HepG2 (cell line): Measurements from ENCODE around the gene TRPT1.

Experiments
- CBFB ChIP-seq: sonication (generic); formaldehyde crosslinking; IDR thresholded peaks from 2 replicates; pipeline ENCODE4 v1.4.0; 2020; ENCODE audit warnings: missing genetic modification reagents
- CTCF ChIP-seq: sonication (generic); formaldehyde crosslinking; IDR thresholded peaks from 2 replicates; pipeline ENCODE4 v1.5.0; 2020; ENCODE audit warnings: mild to moderate bottlenecking, missing genetic modification reagents, moderate library complexity
- NFIC ChIP-seq: IDR thresholded peaks from 2 replicates; pipeline ENCODE4 v1.6.1; 2012; ENCODE audit warnings: mild to moderate bottlenecking, low read length, inconsistent platforms
- POLR2A ChIP-seq, 2 experiments: IDR thresholded peaks; 2 replicates each; pipeline ENCODE4 v1.6.1; 2011; ENCODE audit warnings: low read depth in 2 of 2, low read length in 2 of 2, mild to moderate bottlenecking in 1 of 2, moderate library complexity in 1 of 2; ENCODE audit not compliant: insufficient read depth in 1 of 2
- RFX5 ChIP-seq: IDR thresholded peaks from 2 replicates; pipeline ENCODE4 v1.6.1; 2011; ENCODE audit warnings: low read depth, low read length, improper control_type of control experiment
- SP2 ChIP-seq: sonication (generic); formaldehyde crosslinking; IDR thresholded peaks from 2 replicates; pipeline ENCODE4 v1.5.1; 2020; ENCODE audit warnings: mild to moderate bottlenecking, missing genetic modification reagents
- TF ChIP-seq, protein P1 (sequence below): sonication (generic); formaldehyde crosslinking; IDR thresholded peaks from 2 replicates; pipeline ENCODE4 v1.5.1; 2020; ENCODE audit warnings: mild to moderate bottlenecking, missing genetic modification reagents, moderate library complexity

DNA sequence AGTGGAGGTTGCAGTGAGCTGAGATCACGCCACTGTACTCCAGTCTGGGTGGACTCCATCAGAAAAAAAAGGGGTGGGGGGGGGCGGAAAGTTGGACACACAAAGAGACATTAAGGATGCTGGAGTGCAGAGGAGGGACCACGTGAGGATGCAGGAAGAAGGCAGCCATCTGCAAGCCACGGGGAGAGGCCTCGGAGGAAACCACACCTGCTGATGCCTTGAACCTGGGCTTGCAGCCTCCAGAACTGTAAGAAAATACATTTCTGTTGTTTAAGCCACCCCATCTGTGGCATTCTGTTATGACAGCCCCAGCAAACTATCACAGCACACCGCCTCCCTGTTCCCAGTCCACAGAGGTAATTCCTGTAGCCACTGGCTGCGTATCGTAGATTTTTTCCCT is 49.2 kb downstream of the TRPT1 start:
- TF ChIP-seq CBFB: no peak
- TF ChIP-seq, protein P1, sequence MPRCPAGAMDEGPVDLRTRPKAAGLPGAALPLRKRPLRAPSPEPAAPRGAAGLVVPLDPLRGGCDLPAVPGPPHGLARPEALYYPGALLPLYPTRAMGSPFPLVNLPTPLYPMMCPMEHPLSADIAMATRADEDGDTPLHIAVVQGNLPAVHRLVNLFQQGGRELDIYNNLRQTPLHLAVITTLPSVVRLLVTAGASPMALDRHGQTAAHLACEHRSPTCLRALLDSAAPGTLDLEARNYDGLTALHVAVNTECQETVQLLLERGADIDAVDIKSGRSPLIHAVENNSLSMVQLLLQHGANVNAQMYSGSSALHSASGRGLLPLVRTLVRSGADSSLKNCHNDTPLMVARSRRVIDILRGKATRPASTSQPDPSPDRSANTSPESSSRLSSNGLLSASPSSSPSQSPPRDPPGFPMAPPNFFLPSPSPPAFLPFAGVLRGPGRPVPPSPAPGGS (CRISPR knock-in tag): no peak
- TF ChIP-seq SP2 (CRISPR knock-in tag): no peak
- no peak for TF ChIP-seq NFIC
- TF ChIP-seq RFX5: no peak
- TF ChIP-seq CTCF (CRISPR knock-in tag): no peak
- TF ChIP-seq POLR2A (IDR thresholded peaks at IDR 0.05; ENCODE audit: insufficient read depth in 1 of 2, low read depth in 2 of 2, low read length in 2 of 2): no peak
